CD4-positive, alpha-beta T cell (primary cell): ENCODE measurements around the gene DNAH6. TPM values are rescaled to one million over a fixed set of nuclear protein-coding genes. Genes with fewer than 3 reads are reported as not detected.
A peak's percentile ranks its signal among the peaks of the same experiment; 100 is the strongest.

Experiments used
- ATAC-seq: fragments of 200-7000 bp; cut with Tn5 transposase; one replicate; pipeline ENCODE4 v1.10.0; 2022; ENCODE audit warnings: mild to moderate bottlenecking; ENCODE audit not compliant: poor library complexity
- CTCF ChIA-PET: fragments of 350-600 bp; sonication (Branson Sonifier 250); formaldehyde crosslinking; loops from one replicate; lab custom pipeline; 2021; ENCODE audit warnings: antibody characterized with exemption, inconsistent platforms; lab: Charles Lee
- POLR2A ChIA-PET: fragments of 350-600 bp; sonication (Branson Sonifier 250); formaldehyde crosslinking; loops from one replicate; lab custom pipeline; 2021; ENCODE audit warnings: antibody characterized with exemption, inconsistent platforms; lab: Charles Lee
- DNase-seq, 14 experiments: peaks; one replicate each; pipeline ENCODE4 v3.0.0-alpha.2; 2013 to 2020; ENCODE audit warnings: mixed read lengths in 2 of 14
- H3K27ac ChIP-seq, 2 donors: one replicate each; pipeline versions ENCODE4 v1.5.1 to v1.7.0; 2013; ENCODE audit warnings: low read length in 2 of 2, low read depth in 1 of 2, mild to moderate bottlenecking in 1 of 2
- H3K27me3 ChIP-seq, 2 experiments: 1 replicate in 1 of 2; 2 replicates in 1 of 2; pipeline versions ENCODE4 v1.6.1 to v1.7.0; 2013; ENCODE audit warnings: low read length in 2 of 2, control low read depth in 1 of 2, mild to moderate bottlenecking in 1 of 2, moderate library complexity in 1 of 2; ENCODE audit not compliant: insufficient read depth in 2 of 2, control insufficient read depth in 1 of 2
- H3K36me3 ChIP-seq: one replicate; pipeline ENCODE4 v1.6.1; 2013; ENCODE audit warnings: low read length, control low read depth; ENCODE audit not compliant: insufficient read depth
- H3K4me1 ChIP-seq: one replicate; pipeline ENCODE4 v1.6.1; 2013; ENCODE audit warnings: low read length, control low read depth; ENCODE audit not compliant: insufficient read depth
- H3K4me3 ChIP-seq: one replicate; pipeline ENCODE4 v1.5.1; 2013; ENCODE audit warnings: mild to moderate bottlenecking, low read length, moderate library complexity
- H3K9me3 ChIP-seq, 2 experiments: 1 replicate in 1 of 2; 2 replicates in 1 of 2; pipeline versions ENCODE4 v1.6.1 to v1.7.0; 2013; ENCODE audit warnings: low read length in 2 of 2, mild to moderate bottlenecking in 2 of 2, control low read depth in 1 of 2, moderate library complexity in 1 of 2; ENCODE audit not compliant: control insufficient read depth in 1 of 2, insufficient read depth in 1 of 2
- H3K27ac Mint-ChIP-seq: one replicate; pipeline ENCODE4 v1.8.0; 2020; ENCODE audit warnings: mixed read lengths
- H3K27me3 Mint-ChIP-seq: one replicate; pipeline ENCODE4 v1.8.0; 2021; ENCODE audit warnings: mixed read lengths
- H3K36me3 Mint-ChIP-seq: one replicate; pipeline ENCODE4 v1.8.0; 2021; ENCODE audit warnings: low read depth, mixed read lengths
- H3K4me1 Mint-ChIP-seq: one replicate; pipeline ENCODE4 v1.8.0; 2021; ENCODE audit warnings: low read depth, mixed read lengths
- H3K4me3 Mint-ChIP-seq: one replicate; pipeline ENCODE4 v1.8.0; 2020; ENCODE audit warnings: mild to moderate bottlenecking, mixed read lengths
- H3K9me3 Mint-ChIP-seq: one replicate; pipeline ENCODE4 v1.8.0; 2020; ENCODE audit warnings: mixed read lengths
- intact Hi-C, 2 experiments: fragments of 100-400 bp; cut with DNase I in 1 of 2; cut with micrococcal nuclease in 1 of 2; formaldehyde crosslinking; loops; one replicate each; pipeline versions ENCODE4 v1.15.1 to v1.9.0; 2023 to 2025; cut with DNase I, micrococcal nuclease
- total RNA-seq, 174 experiments: library from RNA in 2 of 174; stranded (reverse) in 2 of 174; gene quantifications; one replicate each; pipeline ENCODE4 v1.2.3 and lab custom pipeline; 2021 to 2026
- TF ChIP-seq, protein P1 (sequence below): fragments of 200-600 bp; IDR thresholded peaks from one replicate; pipeline ENCODE4 v1.8.0; 2022; ENCODE audit warnings: antibody characterized with exemption, mild to moderate bottlenecking

DNAH6 gene
- total RNA-seq, 2 experiments from 2014 or later = 0.59 to 1.2 TPM

- Mint-ChIP-seq H3K9me3 (peaks cover 4% of the 10 kb centered on the region), H3K27ac (peak overlapping the region; percentile 8), H3K36me3 (peaks cover 17% of the 10 kb centered on the region), H3K27me3 (no peaks in the 10 kb centered on the region), H3K4me1 (peaks cover 45% of the 10 kb centered on the region), H3K4me3 (no peak overlapping the region)
- Histone ChIP-seq H3K4me1 (no peaks in the 10 kb centered on the region), H3K27ac (no peak overlapping the region), H3K9me3 (peaks cover 3 to 8% of the 10 kb centered on the region in 2 experiments), H3K36me3 (no peaks in the 10 kb centered on the region), H3K4me3 (no peak overlapping the region), H3K27me3 (no peaks in the 10 kb centered on the region)
- POLR2A ChIA-PET = interaction anchor here (0.9 to 1.3 kb wide), 3 partner anchors 11 to 141 kb away, joined by 3 read pairs; no protein-coding TSS in a partner anchor
- DNase-seq = no peak
- no peak for ATAC-seq
- CTCF ChIA-PET = interaction anchor here (0.6 kb wide), 1 partner anchor 27 kb away, joined by 3 read pairs; no protein-coding TSS in a partner anchor
- TF ChIP-seq, protein P1, sequence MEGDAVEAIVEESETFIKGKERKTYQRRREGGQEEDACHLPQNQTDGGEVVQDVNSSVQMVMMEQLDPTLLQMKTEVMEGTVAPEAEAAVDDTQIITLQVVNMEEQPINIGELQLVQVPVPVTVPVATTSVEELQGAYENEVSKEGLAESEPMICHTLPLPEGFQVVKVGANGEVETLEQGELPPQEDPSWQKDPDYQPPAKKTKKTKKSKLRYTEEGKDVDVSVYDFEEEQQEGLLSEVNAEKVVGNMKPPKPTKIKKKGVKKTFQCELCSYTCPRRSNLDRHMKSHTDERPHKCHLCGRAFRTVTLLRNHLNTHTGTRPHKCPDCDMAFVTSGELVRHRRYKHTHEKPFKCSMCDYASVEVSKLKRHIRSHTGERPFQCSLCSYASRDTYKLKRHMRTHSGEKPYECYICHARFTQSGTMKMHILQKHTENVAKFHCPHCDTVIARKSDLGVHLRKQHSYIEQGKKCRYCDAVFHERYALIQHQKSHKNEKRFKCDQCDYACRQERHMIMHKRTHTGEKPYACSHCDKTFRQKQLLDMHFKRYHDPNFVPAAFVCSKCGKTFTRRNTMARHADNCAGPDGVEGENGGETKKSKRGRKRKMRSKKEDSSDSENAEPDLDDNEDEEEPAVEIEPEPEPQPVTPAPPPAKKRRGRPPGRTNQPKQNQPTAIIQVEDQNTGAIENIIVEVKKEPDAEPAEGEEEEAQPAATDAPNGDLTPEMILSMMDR = no peak
- intact Hi-C loops = no loop called here
Measured at GRCh38 chr2:84704505-84705244, 188.4 kb downstream of the DNAH6 start.

DNA sequence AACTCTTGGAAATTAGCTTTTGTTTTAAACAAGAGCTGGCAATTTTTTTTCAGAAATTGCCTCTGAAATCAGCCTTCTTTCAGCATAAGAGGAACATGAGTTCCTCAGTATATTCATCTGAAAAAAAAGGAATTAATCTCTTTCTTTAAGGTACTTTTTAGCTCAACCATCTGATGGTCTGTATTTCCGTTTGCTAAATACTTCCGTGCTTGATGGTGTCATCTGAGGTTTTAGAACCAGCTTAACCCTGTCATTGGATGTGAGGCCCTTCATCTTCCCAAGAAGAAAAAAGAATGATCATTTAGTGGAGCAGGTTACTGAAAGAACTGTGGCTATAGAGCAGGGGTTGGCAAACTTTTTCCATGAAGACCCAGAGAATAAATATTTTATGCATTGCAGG, 189.6 kb downstream of the DNAH6 start:
- peak in 2 of 14 experiments; percentile 13 to 21 for DNase-seq
- H3K36me3 ChIP-seq = no peaks in the 10 kb centered on the region
- intact Hi-C loops = no loop called here
- H3K4me1 Mint-ChIP-seq = peaks cover 52% of the 10 kb centered on the region
- ATAC-seq = peak; percentile 64
- peaks cover 4% of the 10 kb centered on the region for H3K9me3 Mint-ChIP-seq
- ChIA-PET CTCF (interaction anchor here (1.7 kb wide), 1 partner anchor 220 kb away, joined by 6 read pairs; no protein-coding TSS in a partner anchor), POLR2A (interaction anchor here (0.8 to 2.6 kb wide), 6 partner anchors 9 to 171 kb away, joined by 3 to 12 read pairs (median 4); no protein-coding TSS in a partner anchor)
- H3K9me3 ChIP-seq = peaks cover 3 to 8% of the 10 kb centered on the region in 2 experiments
- no peaks in the 10 kb centered on the region for H3K4me1 ChIP-seq
- peak overlapping the region; percentile 8 for H3K27ac Mint-ChIP-seq
- TF ChIP-seq, protein P1 = no peak
- H3K27me3 Mint-ChIP-seq = no peaks in the 10 kb centered on the region
- no peaks in the 10 kb centered on the region for H3K27me3 ChIP-seq
- no peak overlapping the region for H3K27ac ChIP-seq
- H3K4me3 ChIP-seq = no peak overlapping the region
- no peak overlapping the region for H3K4me3 Mint-ChIP-seq
- peaks cover 6% of the 10 kb centered on the region for H3K36me3 Mint-ChIP-seq

- H3K27me3 ChIP-seq = no peaks in the 10 kb centered on the region
- Mint-ChIP-seq H3K4me3 (no peak overlapping the region), H3K9me3 (no peaks in the 10 kb centered on the region), H3K4me1 (peaks cover 52% of the 10 kb centered on the region), H3K27me3 (no peaks in the 10 kb centered on the region), H3K36me3 (no peaks in the 10 kb centered on the region), H3K27ac (no peak overlapping the region)
- H3K4me3 ChIP-seq = no peak overlapping the region
- no peak overlapping the region for H3K27ac ChIP-seq
- H3K36me3 ChIP-seq = no peaks in the 10 kb centered on the region
- intact Hi-C loops = no loop called here
- no peak for ATAC-seq
- ChIA-PET CTCF (no interaction called here), POLR2A (no interaction called here)
- TF ChIP-seq, protein P1 = no peak
- DNase-seq = no peak
- H3K4me1 ChIP-seq = no peaks in the 10 kb centered on the region
- H3K9me3 ChIP-seq = no peaks in the 10 kb centered on the region
Measured at GRCh38 chr2:84708442-84708841, 192.1 kb downstream of the DNAH6 start.
